NCI-H510A (cell line): ENCODE data around the gene UIMC1.

ENCODE experiments used
- DNase-seq: peaks from one replicate; lab custom pipeline; 2025; lab: John Stamatoyannopoulos, UW

Gene UIMC1

GRCh38 chr5:176902102-176902814 lies 104.3 kb downstream of the UIMC1 start:
- no peak for DNase-seq

GRCh38 chr5:176901260-176902101 lies 105.1 kb downstream of the UIMC1 start:
- no peak for DNase-seq

DNA sequence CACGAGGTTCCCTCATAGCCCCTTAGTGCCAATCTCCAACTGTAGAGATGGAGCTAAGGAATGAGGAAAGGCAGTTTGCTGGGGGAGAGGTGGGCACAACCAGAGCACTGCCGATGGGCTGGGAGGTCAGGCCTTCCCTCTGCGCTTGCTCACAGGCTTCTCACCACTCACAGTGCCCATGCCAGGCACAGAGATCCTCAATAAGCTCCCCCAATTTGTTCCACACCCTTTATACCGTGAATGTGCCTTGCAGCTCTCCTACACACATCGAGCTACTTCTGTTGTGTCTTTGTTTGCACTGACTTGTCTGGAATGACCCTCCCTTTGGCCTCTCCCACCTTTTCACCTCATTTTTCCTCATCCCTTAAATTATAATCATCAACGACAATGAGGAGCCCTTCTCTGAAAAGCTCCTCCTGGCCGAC lies 105.8 kb downstream of the UIMC1 start:
- no peak for DNase-seq

GRCh38 chr5:176899946-176900779 lies 106.4 kb downstream of the UIMC1 start:
- DNase-seq: no peak

- no peak for DNase-seq
Measured at GRCh38 chr5:176899296-176899891, 107.2 kb downstream of the UIMC1 start, which contains the start of gene HK3. TSS of gene HK3 (minus strand) at chr5:176899346. CDS start at chr5:176896159, 3,187 bp downstream.

DNA sequence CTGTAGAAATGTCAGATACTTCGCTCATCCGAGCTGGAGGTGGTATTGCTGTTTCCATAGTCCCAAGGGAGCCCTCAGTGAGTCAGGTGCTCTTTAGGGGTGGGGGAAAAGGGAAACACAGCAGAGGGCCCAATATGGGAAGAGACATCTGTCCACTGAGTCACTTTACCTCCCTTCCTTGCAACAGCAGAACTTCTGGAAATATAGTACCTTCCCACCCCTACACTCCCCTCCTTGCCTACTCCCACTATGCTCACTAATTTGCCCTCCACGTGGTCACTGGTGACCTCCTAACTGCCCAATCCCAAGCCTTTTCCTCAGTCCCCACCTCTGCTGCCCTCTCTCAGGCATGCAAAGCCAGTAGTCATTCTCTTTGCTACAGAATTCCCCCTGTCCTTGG lies 109.3 kb downstream of the UIMC1 start:
- DNase-seq: no peak

GRCh38 chr5:176895831-176896230 lies 110.7 kb downstream of the UIMC1 start:
- DNase-seq: no peak

- no peak for DNase-seq
Measured at GRCh38 chr5:176894298-176894697, 112.3 kb downstream of the UIMC1 start.

- DNase-seq: no peak
Measured at GRCh38 chr5:176892663-176893062, 113.9 kb downstream of the UIMC1 start.

- no peak for DNase-seq
Measured at GRCh38 chr5:176891331-176891958, 115.1 kb downstream of the UIMC1 start.

GRCh38 chr5:176890455-176891330 lies 115.9 kb downstream of the UIMC1 start:
- DNase-seq: no peak

DNA sequence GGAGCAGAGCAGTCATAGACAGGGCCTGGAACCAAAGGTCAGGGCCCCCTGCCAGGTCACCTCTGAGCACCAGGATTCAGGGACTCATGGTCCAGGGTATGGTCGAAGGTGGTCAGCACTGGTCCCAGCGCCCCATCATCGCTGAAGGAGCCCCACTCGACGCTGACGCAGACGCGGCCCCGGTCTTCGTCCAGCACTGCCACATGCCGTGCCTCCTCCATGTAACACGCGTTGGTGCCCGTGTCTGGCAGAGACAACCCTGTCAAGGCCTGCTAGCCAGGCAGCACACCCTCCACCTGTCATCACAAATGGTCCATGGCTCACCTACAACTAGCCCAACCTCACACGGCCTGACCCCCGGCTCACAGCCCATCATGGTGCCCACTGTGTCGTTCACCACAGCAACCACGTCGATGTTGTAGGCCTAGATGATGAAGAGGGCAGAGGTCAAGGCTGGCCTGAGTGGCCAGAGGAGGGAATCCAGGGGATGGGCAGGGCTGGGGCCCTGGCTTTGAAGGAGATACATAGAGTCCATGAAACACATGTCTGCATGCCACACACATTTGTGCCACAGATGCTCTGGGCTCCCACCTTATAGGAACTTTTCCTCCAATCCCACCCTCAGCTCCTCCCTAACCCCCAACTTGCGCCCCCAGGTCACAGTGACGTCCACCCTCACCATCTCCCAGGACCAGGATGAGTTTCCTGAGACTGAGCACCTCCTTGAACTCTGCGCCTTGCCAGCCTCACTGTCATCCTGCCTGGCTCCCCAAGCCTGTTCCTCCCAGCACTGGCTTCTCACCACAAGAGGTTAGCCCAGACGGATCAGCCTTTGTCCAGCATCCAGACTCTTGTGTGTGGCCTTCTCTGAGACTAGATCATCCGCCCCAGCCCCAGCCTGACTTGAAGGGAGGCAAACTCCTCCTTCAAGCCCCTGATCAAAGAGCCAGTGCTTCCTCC lies 117.0 kb downstream of the UIMC1 start:
- no peak for DNase-seq

DNA sequence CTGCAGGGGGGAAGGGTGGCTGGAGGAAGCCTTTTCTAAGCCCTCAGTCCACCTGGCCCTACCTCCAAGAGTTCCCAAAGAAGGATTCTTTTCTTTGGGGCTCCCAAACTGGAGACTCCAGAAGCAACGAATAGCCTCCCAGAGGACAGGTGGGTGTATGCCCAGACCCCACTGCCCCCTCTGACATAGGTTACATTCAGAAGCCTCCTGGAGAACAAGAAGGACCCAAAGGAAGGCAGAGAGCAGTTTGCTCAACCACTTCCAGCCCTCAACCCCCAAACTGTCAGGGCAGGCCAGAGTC lies 117.8 kb downstream of the UIMC1 start:
- no peak for DNase-seq

DNA sequence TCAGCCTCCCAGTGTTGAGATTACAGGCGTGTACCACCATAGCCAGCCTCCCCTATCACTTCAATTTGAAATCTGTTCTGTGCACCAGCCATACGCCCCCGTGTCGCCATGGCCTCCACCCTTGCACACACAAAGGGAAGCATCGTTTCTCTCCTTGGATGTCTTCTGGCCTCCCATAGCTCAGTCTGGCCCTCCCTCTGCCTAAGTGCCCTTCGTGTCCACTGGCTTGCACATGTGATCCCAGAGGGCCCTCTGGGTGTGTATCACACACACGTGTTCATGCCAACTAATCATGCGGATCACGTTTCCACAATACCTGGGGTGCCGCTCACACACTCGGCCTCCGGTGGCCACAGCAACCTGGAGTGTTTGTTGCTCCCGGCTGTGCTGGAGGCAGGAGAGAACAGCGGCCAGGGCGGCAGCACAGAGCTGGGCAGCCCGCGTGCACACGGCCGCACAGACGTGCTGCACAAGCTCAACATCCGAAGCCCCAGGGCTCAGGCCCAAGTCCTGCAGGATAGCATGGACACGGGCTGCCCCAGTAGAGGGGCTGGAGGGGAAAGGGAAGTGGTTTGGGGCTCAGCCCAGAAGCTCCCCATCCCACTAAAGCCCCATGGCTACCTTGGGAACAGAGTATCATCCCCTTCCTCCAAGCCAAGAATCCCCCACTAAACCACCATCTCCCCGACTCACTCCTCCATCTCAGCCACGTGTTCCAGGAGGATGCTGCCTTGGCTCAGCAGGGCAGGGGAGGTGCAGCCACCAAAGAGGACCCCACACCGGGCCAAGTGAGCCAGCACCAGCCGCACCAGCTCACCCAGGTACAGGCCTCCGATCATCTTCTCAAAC lies 118.3 kb downstream of the UIMC1 start:
- DNase-seq: no peak

DNA sequence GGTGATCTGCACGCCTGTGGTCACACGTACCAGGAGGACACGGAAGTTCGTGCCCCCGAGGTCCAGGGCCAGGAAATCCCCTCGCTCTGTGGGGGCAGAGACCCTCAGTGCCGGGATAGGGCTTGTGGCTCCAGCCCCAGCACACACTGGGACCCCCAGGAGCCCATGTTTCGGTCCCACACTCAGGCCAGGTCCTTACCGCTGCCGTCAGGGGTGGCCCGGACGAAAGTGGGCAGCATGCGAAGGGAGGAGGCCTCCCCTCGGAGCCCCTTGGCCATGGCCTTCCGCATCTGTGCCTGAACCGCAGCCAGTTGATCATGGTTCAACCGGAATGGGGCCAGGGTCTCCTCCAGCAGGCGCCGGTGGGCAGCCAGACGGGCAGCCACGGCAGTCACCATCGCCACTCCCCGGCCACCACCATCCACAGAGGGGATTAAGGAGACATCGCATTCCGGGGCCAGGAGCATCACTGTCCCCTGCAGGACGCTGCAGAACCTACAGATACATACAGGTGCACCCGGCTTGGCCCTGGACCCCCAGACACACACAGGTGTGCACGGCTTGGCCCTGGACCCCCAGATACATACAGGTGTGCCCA lies 119.2 kb downstream of the UIMC1 start:
- DNase-seq: no peak

DNA sequence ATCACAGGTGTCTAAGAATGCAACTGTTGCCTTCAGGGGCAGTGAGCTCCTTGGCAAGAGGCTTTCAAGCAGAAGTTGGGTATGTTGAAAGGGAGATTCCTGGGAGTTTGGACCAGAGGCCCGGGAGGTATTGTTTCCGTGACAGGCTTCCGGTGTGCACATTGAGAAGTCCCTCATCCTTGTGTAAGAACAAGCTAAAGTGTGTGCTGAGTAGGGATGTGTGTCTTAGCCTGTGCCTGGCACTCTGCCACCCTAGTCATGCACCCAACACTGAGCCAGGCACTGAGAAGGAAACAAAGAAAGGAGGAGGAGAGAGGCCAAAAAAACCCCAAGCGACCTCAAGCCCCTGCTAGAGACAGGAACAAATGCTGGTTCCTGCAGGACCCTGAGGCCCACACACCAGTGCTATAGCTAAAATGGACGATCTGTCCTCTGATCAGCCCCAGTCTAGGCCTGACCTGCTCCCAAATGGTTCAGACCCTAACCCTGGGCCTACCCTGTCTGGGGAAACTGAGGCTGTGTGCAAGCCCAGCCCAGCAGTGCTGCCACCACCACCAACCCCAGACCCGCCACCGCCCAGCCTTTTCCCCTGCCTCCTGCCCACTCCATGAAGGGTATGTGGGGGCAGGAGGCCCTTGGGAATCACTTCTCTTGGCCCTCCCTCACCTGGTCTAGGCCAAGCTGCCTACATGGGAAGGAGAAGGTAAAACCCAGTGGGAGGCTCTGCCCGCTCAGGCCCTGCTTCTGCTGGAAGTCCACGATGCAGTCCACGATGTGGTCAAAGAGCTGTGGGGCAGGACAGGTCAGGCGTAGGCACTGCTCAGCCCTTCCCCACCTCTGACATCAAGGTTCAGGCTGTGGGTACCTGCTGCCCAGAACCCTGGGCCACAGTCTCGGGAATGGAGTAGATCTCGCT lies 120.0 kb downstream of the UIMC1 start:
- no peak for DNase-seq

GRCh38 chr5:176884571-176884890 lies 122.0 kb downstream of the UIMC1 start:
- no peak for DNase-seq
